Activated naive CD8-positive, alpha-beta T cell treated with anti-CD3 and anti-CD28 coated beads, Interleukin-2, amount 50 U/mL, for 16 hours (primary cell): ENCODE measurements around the gene ME3.

Experiments used
- DNase-seq: peaks from one replicate; pipeline ENCODE4 v3.0.0-alpha.2; 2020; ENCODE audit warnings: low read depth, low spot score

ME3 gene

DNA sequence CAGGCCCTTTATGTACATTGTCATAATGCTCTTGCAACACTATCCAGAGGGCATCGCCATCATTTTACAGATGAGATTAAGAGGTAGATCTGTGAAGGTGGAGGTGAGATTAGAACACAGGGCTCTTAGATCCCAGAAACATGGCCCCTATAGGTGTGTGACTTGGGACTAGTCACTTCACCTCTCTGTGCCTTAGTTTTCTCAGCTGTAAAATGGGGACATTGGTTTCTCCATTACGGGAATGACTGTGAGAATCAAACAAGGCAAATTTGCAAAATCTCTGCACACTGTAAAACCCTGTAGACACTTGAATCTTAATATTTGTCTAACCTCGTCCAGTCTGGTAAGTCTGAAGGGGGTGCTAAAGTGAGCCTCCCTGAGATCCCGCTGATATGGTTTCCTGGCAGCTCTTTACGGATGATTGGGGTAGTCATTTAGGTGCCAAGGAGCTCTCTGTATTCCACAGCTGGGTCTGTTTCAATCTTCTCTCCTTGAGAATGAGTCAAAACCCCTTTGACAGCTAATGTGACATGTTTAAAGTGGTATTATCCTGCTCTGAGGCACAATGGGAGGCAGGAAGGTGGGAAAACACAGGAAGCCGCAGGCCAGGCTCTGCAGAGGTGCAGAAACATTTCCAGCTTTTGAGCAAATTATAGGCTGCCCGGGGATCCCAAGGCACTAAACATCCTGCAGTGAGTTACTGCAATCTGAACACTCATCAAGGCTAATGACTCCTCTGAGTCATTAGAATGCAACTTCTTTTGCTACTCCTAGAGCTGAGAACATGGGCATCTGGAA is 156.9 kb downstream of the ME3 start:
- DNase-seq: no peak

GRCh38 chr11:86514453-86514852 is 158.0 kb downstream of the ME3 start:
- no peak for DNase-seq

DNA sequence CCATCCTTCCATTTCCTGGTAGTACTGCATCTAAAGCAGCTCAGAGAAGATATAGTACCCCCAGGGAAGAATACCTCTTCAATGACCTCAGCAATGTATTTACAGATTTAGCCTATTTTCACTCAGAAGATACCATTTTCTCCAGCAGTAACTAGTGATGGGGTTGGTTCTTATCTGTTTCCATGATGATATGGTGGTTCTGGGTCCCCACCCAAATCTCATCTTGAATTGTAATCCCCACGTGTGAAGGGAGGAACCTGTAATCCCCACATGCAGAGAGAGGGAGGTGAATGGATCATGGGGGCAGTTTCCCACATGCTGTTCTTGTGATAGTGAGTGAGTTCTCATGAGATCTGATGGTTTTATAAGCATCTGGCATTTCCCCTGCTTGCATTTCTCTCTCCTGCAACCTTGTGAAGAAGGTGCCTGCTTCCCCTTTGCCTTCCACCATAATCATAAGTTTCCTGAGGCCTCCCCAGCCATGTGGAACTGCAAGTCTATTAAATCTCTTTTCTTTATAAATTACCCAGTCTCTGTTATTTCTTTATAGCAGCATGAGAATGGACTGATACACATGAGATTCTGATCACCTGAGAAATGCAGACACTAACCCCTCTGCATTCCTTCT is 158.6 kb downstream of the ME3 start:
- DNase-seq: no peak

DNA sequence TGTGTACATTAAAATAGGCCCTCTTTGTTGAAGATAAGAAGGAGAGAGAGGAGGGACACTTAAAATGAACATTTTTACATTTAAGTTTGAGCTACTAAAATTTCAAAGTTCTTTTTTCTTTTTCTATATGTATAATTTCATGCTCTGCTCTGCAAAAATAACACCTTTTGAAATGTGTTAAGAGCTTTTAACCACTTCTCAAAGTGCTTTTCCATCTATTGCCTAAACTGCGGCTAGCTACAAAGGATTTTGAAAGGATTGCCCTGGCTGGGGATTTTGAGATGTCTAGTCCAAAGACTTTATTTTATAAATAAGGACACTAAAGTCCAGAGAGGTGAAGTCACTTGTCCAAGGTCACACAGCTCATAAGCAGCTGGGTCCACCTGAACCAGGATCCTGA is 159.3 kb downstream of the ME3 start:
- DNase-seq: no peak

DNA sequence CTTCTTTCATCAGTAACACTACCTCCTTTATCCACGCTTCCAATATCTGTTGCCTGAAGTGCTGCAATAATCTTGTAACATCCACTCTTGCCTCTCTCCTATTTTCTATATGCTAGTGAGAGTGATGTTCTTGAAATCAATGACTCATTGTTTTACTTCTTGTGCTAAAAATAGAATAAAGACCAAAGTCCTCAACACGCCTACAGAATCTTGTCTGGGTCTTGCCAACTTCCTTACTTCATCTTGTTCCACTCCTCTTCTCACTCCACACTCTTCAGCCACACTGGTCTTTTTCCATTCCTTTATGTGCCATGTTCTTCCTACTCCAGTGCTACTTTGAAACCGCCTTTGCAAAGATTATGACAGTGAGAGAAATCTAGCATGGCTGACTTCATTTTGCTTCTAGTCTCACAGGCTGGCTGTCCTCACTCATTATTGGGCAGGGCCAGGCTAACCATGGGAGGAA is 161.3 kb downstream of the ME3 start:
- no peak for DNase-seq

- DNase-seq: no peak
These were observed 161.7 kb downstream of the ME3 start for GRCh38 chr11:86510674-86511073.

GRCh38 chr11:86510097-86510496 is 162.3 kb downstream of the ME3 start:
- no peak for DNase-seq

- no peak for DNase-seq
These were observed 162.8 kb downstream of the ME3 start for GRCh38 chr11:86509588-86509974.

DNA sequence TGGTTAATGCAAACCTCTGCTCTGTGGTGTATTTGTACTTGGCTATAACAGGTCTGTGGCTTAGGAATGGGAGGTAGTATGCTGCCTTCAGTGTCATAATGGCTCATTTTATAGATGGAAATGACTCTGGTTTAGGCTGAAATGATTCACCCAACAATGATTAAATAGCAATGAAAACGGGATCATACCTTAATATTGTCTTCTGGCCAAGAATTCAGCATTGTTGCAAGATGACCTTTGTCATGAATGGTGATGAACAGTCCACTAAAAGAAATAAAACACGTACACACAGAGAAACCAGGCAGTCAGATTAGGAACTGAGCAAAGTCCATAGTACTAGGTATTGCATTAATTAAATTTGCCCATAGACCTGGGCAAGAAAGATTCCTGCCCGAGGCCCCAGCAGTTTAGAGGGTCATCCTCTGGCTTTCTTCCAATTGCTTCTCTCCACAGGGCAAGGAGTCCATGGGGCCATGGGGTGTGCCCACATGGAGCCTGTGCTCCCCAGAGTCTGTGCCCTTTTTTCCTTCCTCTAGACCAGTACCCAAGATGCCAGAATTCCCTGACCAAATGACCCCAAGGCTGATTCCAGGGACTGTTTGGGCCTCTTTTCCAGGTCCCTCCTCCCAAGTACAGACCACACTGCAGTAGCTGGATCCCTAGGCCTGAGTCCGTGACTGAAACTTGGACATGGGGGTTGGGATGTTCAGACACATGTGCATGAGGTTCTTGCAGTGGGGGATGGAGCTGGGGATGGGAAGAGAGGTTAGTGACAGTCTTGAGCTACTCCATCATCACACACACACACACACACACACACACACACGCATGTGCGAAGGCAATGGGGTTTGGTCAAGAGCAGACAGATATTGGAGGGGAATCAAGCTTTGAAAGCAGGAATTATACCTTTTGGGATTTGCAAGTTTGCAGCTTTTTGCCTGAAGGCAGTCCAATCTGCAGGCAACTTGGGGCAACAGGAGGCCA is 163.5 kb downstream of the ME3 start:
- DNase-seq: no peak

GRCh38 chr11:86507249-86507845 is 165.1 kb downstream of the ME3 start:
- DNase-seq: no peak

DNA sequence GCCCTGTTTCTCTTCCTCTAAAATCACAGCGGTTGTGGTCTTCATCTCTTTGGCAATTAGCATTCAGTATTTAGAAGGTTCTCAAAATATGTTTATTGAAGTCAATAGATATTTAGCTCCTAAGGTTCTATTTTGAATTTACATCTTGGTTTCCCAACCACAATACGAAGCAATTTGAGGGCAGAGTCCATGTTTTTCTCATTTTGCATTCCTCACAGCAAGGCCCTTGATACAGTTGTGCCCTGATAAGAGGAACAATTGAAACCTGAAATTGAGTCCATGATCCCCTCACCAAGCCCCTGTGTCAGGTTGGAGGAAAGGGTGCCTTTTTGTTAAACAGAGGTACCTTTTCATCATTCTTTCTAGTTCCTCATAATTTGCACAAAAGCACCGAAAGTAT is 166.2 kb downstream of the ME3 start:
- no peak for DNase-seq

GRCh38 chr11:86503131-86503530 is 169.3 kb downstream of the ME3 start:
- DNase-seq: no peak

- DNase-seq: no peak
These were observed 170.2 kb downstream of the ME3 start for GRCh38 chr11:86502137-86502642.

- DNase-seq: no peak
These were observed 171.8 kb downstream of the ME3 start for GRCh38 chr11:86500500-86501140.

DNA sequence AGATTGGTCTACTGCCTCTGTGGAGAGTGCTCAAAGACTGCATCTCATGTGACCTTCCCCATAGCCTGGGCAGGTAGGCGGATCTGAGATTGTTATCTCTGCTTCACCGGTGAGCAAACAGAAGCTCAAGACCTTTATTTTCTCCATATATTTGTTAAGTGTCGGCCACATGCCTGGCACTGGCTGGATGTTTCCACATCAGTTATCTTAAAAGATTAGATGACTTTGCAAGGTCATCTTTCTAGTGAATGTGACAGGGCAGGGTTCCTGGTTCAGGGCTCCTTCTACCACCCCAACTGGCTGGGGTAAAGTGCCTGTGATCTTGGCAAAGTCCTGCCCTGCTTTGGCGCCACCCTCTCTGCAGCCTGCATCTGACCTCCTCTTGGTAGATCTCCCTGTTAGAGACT is 172.7 kb downstream of the ME3 start:
- no peak for DNase-seq

DNA sequence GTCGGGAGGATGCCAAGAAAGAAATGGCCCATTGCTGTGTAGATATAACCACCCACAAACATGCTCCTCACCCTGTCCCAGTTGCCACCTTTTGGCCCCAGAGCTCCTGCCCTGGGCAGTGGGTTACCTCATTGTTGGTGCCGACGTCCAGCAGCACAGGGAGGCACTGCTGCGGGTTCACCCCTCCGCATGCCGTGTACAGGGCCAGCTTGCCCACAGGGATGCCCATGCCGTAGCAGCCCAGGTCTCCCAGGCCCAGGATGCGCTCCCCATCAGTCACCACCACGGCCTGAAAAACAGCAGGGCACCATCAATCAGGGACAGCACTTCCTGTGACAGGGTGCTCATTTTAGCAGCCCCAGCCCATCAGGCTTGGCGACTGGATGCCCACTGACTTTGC is 174.6 kb downstream of the ME3 start:
- DNase-seq: no peak

DNA sequence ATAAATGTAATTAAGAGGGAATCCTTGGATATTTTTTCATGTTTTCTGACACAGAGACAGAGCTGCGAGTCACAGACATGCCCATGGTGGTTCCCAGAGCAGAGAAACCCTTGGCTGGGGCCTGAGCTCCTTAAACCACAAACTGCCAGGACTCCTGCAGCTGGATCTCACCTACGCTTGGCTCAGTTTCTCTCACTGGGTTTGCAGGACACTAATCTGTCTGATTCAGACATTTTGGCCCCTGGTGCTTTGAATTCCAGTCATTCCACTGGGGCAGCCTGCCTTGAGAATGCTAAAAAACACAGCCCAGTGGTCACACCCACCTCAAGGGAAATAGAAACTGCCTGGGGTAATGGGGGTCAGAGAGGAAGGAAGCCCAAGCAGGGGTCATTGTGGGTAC is 175.1 kb downstream of the ME3 start:
- no peak for DNase-seq

- DNase-seq: no peak
These were observed 177.1 kb downstream of the ME3 start for GRCh38 chr11:86495351-86495750.

DNA sequence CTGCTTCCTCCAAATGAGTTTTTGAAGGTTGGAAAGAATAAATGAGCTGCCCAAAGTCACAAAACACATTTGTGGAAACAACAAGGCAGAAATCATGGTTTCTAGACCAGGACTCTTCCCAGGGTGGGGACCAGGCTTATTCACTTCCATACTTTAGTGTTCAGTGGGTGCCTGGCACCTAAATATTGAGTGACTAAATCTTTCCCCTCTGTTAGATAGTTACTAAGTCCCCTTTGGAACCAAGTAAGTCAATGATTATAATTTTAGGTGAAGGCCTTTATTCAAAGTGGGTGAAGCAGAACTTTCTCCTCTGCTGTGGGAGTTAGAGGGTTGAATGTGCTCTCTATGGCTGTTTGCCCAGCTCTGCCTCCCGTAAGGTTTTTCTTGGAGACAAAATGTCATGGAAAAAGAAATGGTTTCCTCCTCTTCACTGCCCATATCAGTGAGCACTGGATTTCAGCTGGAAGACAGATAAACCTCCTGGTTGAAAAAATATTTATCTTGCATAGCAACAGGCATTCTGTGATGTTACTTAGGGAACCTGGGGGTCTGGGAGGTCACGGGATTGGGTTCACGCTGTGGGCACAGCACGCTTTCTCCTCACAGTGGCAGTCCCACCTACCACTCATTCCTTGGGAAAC is 179.9 kb downstream of the ME3 start:
- DNase-seq: no peak

- no peak for DNase-seq
These were observed 181.4 kb downstream of the ME3 start for GRCh38 chr11:86491027-86491426.

DNA sequence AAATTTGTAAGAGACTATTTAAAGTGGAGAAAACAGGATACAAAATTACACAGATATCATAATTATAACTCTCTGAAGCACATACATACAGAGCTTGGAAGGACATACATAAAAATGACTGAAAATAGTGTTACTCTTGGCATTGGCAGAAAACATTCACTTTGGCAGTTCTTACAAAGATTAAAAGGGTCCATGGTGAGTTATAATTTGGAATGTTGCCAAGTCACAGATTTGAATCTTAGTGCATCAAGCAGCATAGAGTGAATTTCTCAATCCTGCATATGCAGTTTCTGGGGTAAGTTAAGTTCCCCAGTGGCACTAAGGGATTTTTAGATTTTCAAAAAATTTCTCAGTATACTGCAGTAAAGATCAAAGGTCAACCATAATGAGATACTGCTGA is 181.8 kb downstream of the ME3 start:
- no peak for DNase-seq
